Testis (tissue), 3 donors: ENCODE data around the gene NOVA1. TPM values are rescaled to one million over a fixed set of nuclear protein-coding genes. Genes with fewer than 3 reads are reported as not detected.

ENCODE experiments used
- DNase-seq: peaks from one replicate; pipeline ENCODE4 v3.0.0-alpha.2; 2019
- H3K27ac ChIP-seq, 2 donors: fragments of 200-600 bp; sonication (generic); one replicate each; pipeline ENCODE4 v1.5.1; 2019
- H3K27me3 ChIP-seq: fragments of 200-600 bp; sonication (generic); one replicate; pipeline ENCODE4 v1.5.1; 2019
- H3K36me3 ChIP-seq: fragments of 200-600 bp; sonication (generic); one replicate; pipeline ENCODE4 v1.5.1; 2017; ENCODE audit warnings: low read depth; ENCODE audit errors: missing control alignments
- H3K4me1 ChIP-seq: fragments of 200-600 bp; sonication (generic); one replicate; pipeline ENCODE4 v1.5.1; 2019
- H3K4me3 ChIP-seq, 2 donors: fragments of 200-600 bp; sonication (generic); one replicate each; pipeline ENCODE4 v1.5.1; 2017 to 2019
- H3K9me3 ChIP-seq: fragments of 200-600 bp; sonication (generic); one replicate; pipeline ENCODE4 v1.5.1; 2017
- POLR2A ChIP-seq: fragments of 450-650 bp; IDR thresholded peaks from one replicate; pipeline ENCODE4 v1.6.1; 2017; ENCODE audit warnings: antibody characterized with exemption, mild to moderate bottlenecking, moderate library complexity
- WGBS, 2 donors: methylation state at CpG; one replicate each; pipeline ENCODE4 v1.1.5; 2018; 5-methylcytosine and 5-hydroxymethylcytosine counted together
- intact Hi-C: fragments of 100-400 bp; cut with DNase I; formaldehyde crosslinking; loops from one replicate; pipeline ENCODE4 v1.15.1; 2023; ENCODE audit warnings: low total_unique reads
- polyA plus RNA-seq: library from polyadenylated mRNA; stranded (reverse); fragments of 350-450 nt; fragmentation: Illumina TruSeq; extraction: RNeasy Lipid Tissue Mini Kit (QIAGEN cat#74804); gene quantifications from one replicate; pipeline ENCODE4 v1.2.3, GENCODE V29; 2014; ENCODE audit warnings: low read depth, low replicate concordance; ENCODE audit not compliant: insufficient read depth
- total RNA-seq, 2 donors: library from RNA; depleted of rRNA; stranded (reverse); fragments of >200 nt; gene quantifications; one replicate each; pipeline ENCODE4 v1.2.3, GENCODE V29; 2016
- TF ChIP-seq, protein P1 (sequence below), 3 experiments: fragments of 450-650 bp in 2 of 3; fragments of 200-600 bp in 1 of 3; sonication (generic) in 1 of 3; IDR thresholded peaks; one replicate each; pipeline ENCODE4 v1.5.1; 2016 to 2019; ENCODE audit warnings: antibody characterized with exemption in 3 of 3, mild to moderate bottlenecking in 2 of 3, moderate library complexity in 1 of 3

The NOVA1 gene
- total and polyA plus RNA-seq, 3 donors from 2014 or later = 15.0 to 22.3 (median 15.5) TPM

- intact Hi-C loops = no loop called here
- 92 to 96% methylated on average over 2 of the region's 2 CpGs for WGBS, 2 donors
- TF ChIP-seq, protein P1, sequence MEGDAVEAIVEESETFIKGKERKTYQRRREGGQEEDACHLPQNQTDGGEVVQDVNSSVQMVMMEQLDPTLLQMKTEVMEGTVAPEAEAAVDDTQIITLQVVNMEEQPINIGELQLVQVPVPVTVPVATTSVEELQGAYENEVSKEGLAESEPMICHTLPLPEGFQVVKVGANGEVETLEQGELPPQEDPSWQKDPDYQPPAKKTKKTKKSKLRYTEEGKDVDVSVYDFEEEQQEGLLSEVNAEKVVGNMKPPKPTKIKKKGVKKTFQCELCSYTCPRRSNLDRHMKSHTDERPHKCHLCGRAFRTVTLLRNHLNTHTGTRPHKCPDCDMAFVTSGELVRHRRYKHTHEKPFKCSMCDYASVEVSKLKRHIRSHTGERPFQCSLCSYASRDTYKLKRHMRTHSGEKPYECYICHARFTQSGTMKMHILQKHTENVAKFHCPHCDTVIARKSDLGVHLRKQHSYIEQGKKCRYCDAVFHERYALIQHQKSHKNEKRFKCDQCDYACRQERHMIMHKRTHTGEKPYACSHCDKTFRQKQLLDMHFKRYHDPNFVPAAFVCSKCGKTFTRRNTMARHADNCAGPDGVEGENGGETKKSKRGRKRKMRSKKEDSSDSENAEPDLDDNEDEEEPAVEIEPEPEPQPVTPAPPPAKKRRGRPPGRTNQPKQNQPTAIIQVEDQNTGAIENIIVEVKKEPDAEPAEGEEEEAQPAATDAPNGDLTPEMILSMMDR (IDR thresholded peaks at IDR 0.05) = no peak
- TF ChIP-seq POLR2A = no peak
- Histone ChIP-seq H3K9me3 (no peaks in the 10 kb centered on the region), H3K36me3 (no peaks in the 10 kb centered on the region), H3K27ac (no peak overlapping the region), H3K4me1 (peaks cover 4% of the 10 kb centered on the region), H3K4me3 (no peak overlapping the region), H3K27me3 (no peaks in the 10 kb centered on the region)
- DNase-seq = no peak
Measured at GRCh38 chr14:26602902-26603301, 5.1 kb upstream of the NOVA1 start.

DNA sequence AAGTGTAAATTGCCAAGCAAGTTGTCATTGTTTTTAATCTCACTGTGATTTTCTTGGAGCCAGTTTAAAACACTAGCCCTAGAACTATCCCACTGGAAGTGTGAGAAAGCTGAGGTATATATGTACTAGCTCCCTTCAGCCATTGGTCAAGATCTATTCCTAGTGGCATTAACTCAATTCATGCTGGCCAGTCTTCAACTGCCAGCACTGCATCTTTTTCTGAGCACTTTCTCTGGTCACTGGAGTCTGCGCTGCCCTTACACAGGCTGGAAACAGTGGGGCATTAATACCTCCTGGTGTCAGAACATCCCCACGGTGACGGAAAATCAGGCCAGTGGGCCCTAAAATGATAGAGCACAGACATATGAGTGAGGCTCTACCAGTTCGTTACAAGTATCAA lies 4.0 kb upstream of the NOVA1 start:
- intact Hi-C loops = no loop called here
- Histone ChIP-seq H3K27me3 (no peaks in the 10 kb centered on the region), H3K9me3 (no peaks in the 10 kb centered on the region), H3K4me3 (no peak overlapping the region), H3K27ac (no peak overlapping the region), H3K36me3 (no peaks in the 10 kb centered on the region), H3K4me1 (peaks cover 4% of the 10 kb centered on the region)
- DNase-seq = no peak
- TF ChIP-seq POLR2A = no peak
- TF ChIP-seq, protein P1 (IDR thresholded peaks at IDR 0.05) = no peak
- 67 to 73% methylated on average over 4 of the region's 4 CpGs for WGBS, 2 donors

- H3K4me3 ChIP-seq = peak overlapping the region; percentile 69 to 78
- intact Hi-C loops = no loop called here
- TF ChIP-seq, protein P1 (IDR thresholded peaks at IDR 0.05) = no peak
- TF ChIP-seq POLR2A = no peak
Measured at GRCh38 chr14:26599291-26599690, 1.5 kb upstream of the NOVA1 start.

GRCh38 chr14:26598672-26599131 lies 869 bp upstream of the NOVA1 start:
- H3K36me3 ChIP-seq = no peaks in the 10 kb centered on the region
- peak overlapping the region; percentile 82 to 91 for H3K27ac ChIP-seq
- DNase-seq = peak; percentile 21
- H3K9me3 ChIP-seq = no peaks in the 10 kb centered on the region
- peak overlapping the region; percentile 69 to 78 for H3K4me3 ChIP-seq
- 0% methylated on average over 18 of the region's 18 CpGs for whole genome bisulfite sequencing, 2 donors
- no peak for TF ChIP-seq POLR2A
- TF ChIP-seq, protein P1 (IDR thresholded peaks at IDR 0.05) = no peak
- H3K27me3 ChIP-seq = no peaks in the 10 kb centered on the region
- intact Hi-C loops = no loop called here
- H3K4me1 ChIP-seq = peaks cover 4% of the 10 kb centered on the region

More at GRCh38 chr14:26599291-26599690, 1.5 kb upstream of the NOVA1 start:
- 30 to 35% methylated on average over 7 of the region's 7 CpGs for WGBS, 2 donors
- Histone ChIP-seq H3K27ac (peak overlapping the region in 1 of 2 donors; percentile 91), H3K27me3 (no peaks in the 10 kb centered on the region), H3K4me1 (peaks cover 4% of the 10 kb centered on the region), H3K9me3 (no peaks in the 10 kb centered on the region), H3K36me3 (no peaks in the 10 kb centered on the region)
- no peak for DNase-seq

GRCh38 chr14:26598081-26598671 lies 343 bp upstream of the NOVA1 start:
- Histone ChIP-seq H3K9me3 (no peaks in the 10 kb centered on the region), H3K27ac (peak overlapping the region; percentile 82 to 91), H3K36me3 (no peaks in the 10 kb centered on the region), H3K4me1 (peaks cover 4% of the 10 kb centered on the region), H3K27me3 (no peaks in the 10 kb centered on the region), H3K4me3 (peak overlapping the region; percentile 69 to 78)
- no peak for TF ChIP-seq POLR2A
- TF ChIP-seq, protein P1 (IDR thresholded peaks at IDR 0.05) = no peak
- 0 to 3% methylated on average over 5 to 53 of the region's 54 CpGs for WGBS, 2 donors
- intact Hi-C loops = no loop called here
- DNase-seq = peak; percentile 95
